K562 (cell line): ENCODE data around the gene HCN3. TPM values are rescaled to one million over a fixed set of nuclear protein-coding genes. Genes with fewer than 3 reads are reported as not detected.

Experiments used
- BRD9 ChIP-seq: fragments of 450-650 bp; IDR thresholded peaks from 2 replicates; pipeline ENCODE4 v1.6.1; 2018; ENCODE audit warnings: low read depth; ENCODE audit not compliant: partially characterized antibody
- COPS2 ChIP-seq: fragments of 450-650 bp; conservative IDR thresholded peaks from 2 replicates; pipeline ENCODE4 v1.6.1; 2016; ENCODE audit warnings: mild to moderate bottlenecking, moderate library complexity
- FOXA1 ChIP-seq: fragments of 450-650 bp; IDR thresholded peaks from 2 replicates; pipeline ENCODE4 v1.6.1; 2016; ENCODE audit warnings: mild to moderate bottlenecking, borderline replicate concordance
- FUS ChIP-seq: fragments of 200-400 bp; formaldehyde crosslinking; optimal IDR thresholded peaks from 2 replicates; pipeline ENCODE3; 2017; ENCODE audit warnings: low read depth, low read length
- HIVEP1 ChIP-seq: fragments of 250-450 bp; sonication (Bioruptor Pico); IDR thresholded peaks from 2 replicates; pipeline ENCODE4 v1.4.0; 2020; ENCODE audit warnings: mild to moderate bottlenecking
- HOXB6 ChIP-seq: fragments of 250-450 bp; sonication (Bioruptor Pico); IDR thresholded peaks from 2 replicates; pipeline ENCODE4 v1.5.1; 2022; ENCODE audit warnings: mild to moderate bottlenecking, borderline replicate concordance
- IRF2 ChIP-seq: sonication (generic); formaldehyde crosslinking; IDR thresholded peaks from 2 replicates; pipeline ENCODE4 v1.8.1; 2022; ENCODE audit warnings: mild to moderate bottlenecking, missing genetic modification reagents
- KAT8 ChIP-seq: fragments of 450-650 bp; IDR thresholded peaks from 2 replicates; pipeline ENCODE4 v1.6.1; 2016; ENCODE audit warnings: low read depth, mild to moderate bottlenecking
- KLF6 ChIP-seq: fragments of 250-450 bp; sonication (Bioruptor Pico); IDR thresholded peaks from 2 replicates; pipeline ENCODE4 v1.4.0; 2020; ENCODE audit warnings: mild to moderate bottlenecking, moderate library complexity, borderline replicate concordance
- NR2C2 ChIP-seq, 2 experiments: fragments of 200-800 bp in 1 of 2; sonication (Bioruptor generic) in 1 of 2; sonication (generic) in 1 of 2; formaldehyde crosslinking in 1 of 2; IDR thresholded peaks; 2 replicates each; pipeline versions ENCODE4 v1.6.1 to v1.8.0; 2016 to 2022; ENCODE audit warnings: mild to moderate bottlenecking in 1 of 2, missing compliant biosample characterization in 1 of 2, missing genetic modification characterization in 1 of 2, missing genetic modification reagents in 1 of 2
- NUFIP1 ChIP-seq: fragments of 450-650 bp; IDR thresholded peaks from 2 replicates; pipeline ENCODE4 v1.6.1; 2018; ENCODE audit not compliant: partially characterized antibody
- POLR2AphosphoS5 ChIP-seq: IDR thresholded peaks from 2 replicates; pipeline ENCODE4 v1.6.1; 2011; ENCODE audit warnings: mild to moderate bottlenecking, low read depth, low read length, moderate library complexity; ENCODE audit not compliant: control insufficient read depth, insufficient read depth
- RBM14 ChIP-seq: fragments of 200-400 bp; formaldehyde crosslinking; IDR thresholded peaks from 2 replicates; pipeline ENCODE4 v1.6.1; 2018; ENCODE audit warnings: low read depth, mild to moderate bottlenecking, low read length, moderate library complexity, borderline replicate concordance; ENCODE audit not compliant: insufficient read depth
- SNRNP70 ChIP-seq: fragments of 200-400 bp; formaldehyde crosslinking; optimal IDR thresholded peaks from 2 replicates; pipeline ENCODE3; 2017; ENCODE audit warnings: low read depth, low read length
- YBX1 ChIP-seq: fragments of 450-650 bp; IDR thresholded peaks from 2 replicates; pipeline ENCODE4 v1.7.1; 2016; ENCODE audit warnings: mild to moderate bottlenecking
- ZBTB17 ChIP-seq: fragments of 450-650 bp; formaldehyde crosslinking; IDR thresholded peaks from 2 replicates; pipeline ENCODE4 v1.4.0; 2020; ENCODE audit warnings: mild to moderate bottlenecking
- ZC3H4 ChIP-seq: sonication (generic); formaldehyde crosslinking; IDR thresholded peaks from 2 replicates; pipeline ENCODE4 v1.9.0; 2021; ENCODE audit warnings: missing genetic modification reagents, borderline replicate concordance
- ZNF217 ChIP-seq: sonication (generic); formaldehyde crosslinking; IDR thresholded peaks from 2 replicates; pipeline ENCODE4 v1.8.0; 2022; ENCODE audit warnings: mild to moderate bottlenecking, missing genetic modification reagents
- ZNF24 ChIP-seq: fragments of 450-650 bp; IDR thresholded peaks from 2 replicates; pipeline ENCODE4 v1.6.1; 2016
- ZNF408 ChIP-seq: fragments of 250-450 bp; sonication (Bioruptor Pico); IDR thresholded peaks from 2 replicates; pipeline ENCODE4 v1.4.0; 2020; ENCODE audit warnings: low read depth, mild to moderate bottlenecking, moderate library complexity
- ZNF445 ChIP-seq: fragments of 250-450 bp; sonication (Bioruptor Pico); IDR thresholded peaks from 2 replicates; pipeline ENCODE4 v1.4.0; 2020; ENCODE audit warnings: low read depth, mild to moderate bottlenecking, moderate library complexity
- ZNF76 ChIP-seq: fragments of 250-450 bp; sonication (Bioruptor Pico); IDR thresholded peaks from 2 replicates; pipeline ENCODE4 v1.4.0; 2020; ENCODE audit warnings: mild to moderate bottlenecking, moderate library complexity, borderline replicate concordance
- ZZZ3 ChIP-seq: fragments of 450-650 bp; IDR thresholded peaks from 2 replicates; pipeline ENCODE4 v1.6.1; 2016; ENCODE audit warnings: antibody characterized with exemption, mild to moderate bottlenecking, moderate library complexity
- polyA plus RNA-seq, 8 experiments: library from polyadenylated mRNA; depleted of rRNA in 4 of 8; stranded (reverse) in 5 of 8; unstranded in 3 of 8; fragments of >200 nt; fragmentation: Nextera tagmentation in 2 of 8; fragmentation: Illumina TruSeq in 1 of 8; extraction: Ambion mirVana in 2 of 8; extraction: Trizol in 1 of 8; gene quantifications; 2 replicates each; pipeline versions ENCODE4 v1.2.1 to v1.2.3, GENCODE V29; 2011 to 2014; ENCODE audit warnings: inconsistent platforms in 1 of 8, missing spikeins in 1 of 8
- total RNA-seq, 7 experiments: library from RNA; depleted of rRNA in 6 of 7; stranded (reverse); fragments of >200 nt in 6 of 7; fragmentation: Illumina TruSeq in 2 of 7; extraction: Trizol in 2 of 7; gene quantifications; 2 replicates each; pipeline versions ENCODE4 v1.2.1 to v1.2.3, GENCODE V29; 2011 to 2021; ENCODE audit warnings: low replicate concordance in 1 of 7
- TF ChIP-seq, protein P1 (sequence below): fragments of 450-650 bp; IDR thresholded peaks from 2 replicates; pipeline ENCODE4 v1.7.1; 2018; ENCODE audit warnings: mild to moderate bottlenecking, low read depth; ENCODE audit not compliant: partially characterized antibody
- TF ChIP-seq, protein P2 (sequence below): sonication (generic); formaldehyde crosslinking; IDR thresholded peaks from 2 replicates; pipeline ENCODE4 v1.8.0; 2022; ENCODE audit warnings: missing genetic modification reagents, mild to moderate bottlenecking, moderate library complexity, borderline replicate concordance
- TF ChIP-seq, protein P3 (sequence below): fragments of 250-450 bp; sonication (Bioruptor Pico); IDR thresholded peaks from 2 replicates; pipeline ENCODE4 v1.8.0; 2022; ENCODE audit warnings: moderate library complexity, mild to moderate bottlenecking, inconsistent platforms

HCN3 gene
- total and polyA plus RNA-seq, 9 of the 15 experiments (the other 6 are each of a cell fraction or from before 2014, with no cell fraction given): 0.91 to 9.7 (median 3.9) TPM

DNA sequence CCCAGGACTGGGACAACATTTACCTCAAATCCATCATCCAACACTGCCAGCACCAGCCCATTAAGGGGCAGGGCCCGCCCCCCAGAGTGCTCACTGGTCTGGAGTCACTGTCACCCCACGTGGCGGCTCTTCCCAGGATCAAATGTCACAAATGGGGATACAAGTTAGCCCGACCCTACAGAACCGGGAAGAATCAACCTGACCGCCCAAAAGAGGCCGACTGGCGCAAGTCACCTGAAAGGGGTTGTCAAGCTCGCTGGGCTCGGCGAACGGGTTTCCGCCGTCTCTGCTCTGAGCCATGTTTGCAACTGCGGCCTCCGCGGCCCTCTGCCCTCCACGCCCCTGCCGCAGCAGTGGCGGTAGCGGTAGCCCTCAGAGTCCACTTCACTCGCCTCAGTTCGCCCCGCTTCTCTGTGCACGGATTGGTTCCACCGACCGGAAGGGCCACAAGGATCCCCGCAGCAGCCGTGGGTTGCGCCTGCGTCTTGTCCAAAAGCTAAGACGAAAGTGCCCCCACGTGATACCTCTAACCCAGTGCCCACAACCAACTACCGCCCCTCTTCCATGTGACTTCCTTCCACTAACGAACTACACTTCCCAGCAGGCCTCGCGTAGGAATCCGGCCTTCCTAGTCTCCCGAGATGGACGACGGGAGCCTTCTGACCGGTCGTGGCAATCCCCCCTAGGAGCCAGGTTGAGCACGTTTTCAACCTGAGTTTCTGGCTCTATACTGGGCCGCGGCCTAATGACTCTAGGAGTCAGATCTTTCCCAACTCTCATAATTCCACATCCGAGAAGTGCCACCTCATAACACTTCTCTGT, 15.2 kb upstream of the HCN3 start, which contains the start of gene SCAMP3 (continued):
- TF ChIP-seq ZBTB17 (CRISPR knock-in tag) (peak; percentile 91), IRF2 (no peak), ZZZ3 (no peak), KAT8 (no peak), ZNF445 (CRISPR knock-in tag) (peak; percentile 31; the same call in 1 of the 2 replicates), NUFIP1 (no peak), ZNF76 (CRISPR knock-in tag) (no peak; the same call in 1 of the 2 replicates), ZNF24 (no peak), YBX1 (no peak), NR2C2 (CRISPR knock-in tag; IDR thresholded peaks at IDR 0.05) (peak; percentile 63; the same call in 1 of the 2 replicates), NR2C2 (tag; IDR thresholded peaks at IDR 0.05) (peak; percentile 82), POLR2AphosphoS5 (0 out of 2 replicates have a peak, but pooled peaks have one; percentile 51), RBM14 (no peak), FUS (no peak), HIVEP1 (CRISPR knock-in tag) (no peak), BRD9 (no peak), KLF6 (CRISPR knock-in tag) (no peak), ZNF217 (CRISPR knock-in tag) (no peak), COPS2 (no peak), HOXB6 (CRISPR knock-in tag) (peak; percentile 70; the same call in 1 of the 2 replicates), ZNF408 (CRISPR knock-in tag) (no peak), FOXA1 (no peak), SNRNP70 (no peak), ZC3H4 (CRISPR knock-in tag) (no peak)
- TF ChIP-seq, protein P1, sequence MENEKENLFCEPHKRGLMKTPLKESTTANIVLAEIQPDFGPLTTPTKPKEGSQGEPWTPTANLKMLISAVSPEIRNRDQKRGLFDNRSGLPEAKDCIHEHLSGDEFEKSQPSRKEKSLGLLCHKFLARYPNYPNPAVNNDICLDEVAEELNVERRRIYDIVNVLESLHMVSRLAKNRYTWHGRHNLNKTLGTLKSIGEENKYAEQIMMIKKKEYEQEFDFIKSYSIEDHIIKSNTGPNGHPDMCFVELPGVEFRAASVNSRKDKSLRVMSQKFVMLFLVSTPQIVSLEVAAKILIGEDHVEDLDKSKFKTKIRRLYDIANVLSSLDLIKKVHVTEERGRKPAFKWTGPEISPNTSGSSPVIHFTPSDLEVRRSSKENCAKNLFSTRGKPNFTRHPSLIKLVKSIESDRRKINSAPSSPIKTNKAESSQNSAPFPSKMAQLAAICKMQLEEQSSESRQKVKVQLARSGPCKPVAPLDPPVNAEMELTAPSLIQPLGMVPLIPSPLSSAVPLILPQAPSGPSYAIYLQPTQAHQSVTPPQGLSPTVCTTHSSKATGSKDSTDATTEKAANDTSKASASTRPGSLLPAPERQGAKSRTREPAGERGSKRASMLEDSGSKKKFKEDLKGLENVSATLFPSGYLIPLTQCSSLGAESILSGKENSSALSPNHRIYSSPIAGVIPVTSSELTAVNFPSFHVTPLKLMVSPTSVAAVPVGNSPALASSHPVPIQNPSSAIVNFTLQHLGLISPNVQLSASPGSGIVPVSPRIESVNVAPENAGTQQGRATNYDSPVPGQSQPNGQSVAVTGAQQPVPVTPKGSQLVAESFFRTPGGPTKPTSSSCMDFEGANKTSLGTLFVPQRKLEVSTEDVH: peak; percentile 83
- TF ChIP-seq, protein P2, sequence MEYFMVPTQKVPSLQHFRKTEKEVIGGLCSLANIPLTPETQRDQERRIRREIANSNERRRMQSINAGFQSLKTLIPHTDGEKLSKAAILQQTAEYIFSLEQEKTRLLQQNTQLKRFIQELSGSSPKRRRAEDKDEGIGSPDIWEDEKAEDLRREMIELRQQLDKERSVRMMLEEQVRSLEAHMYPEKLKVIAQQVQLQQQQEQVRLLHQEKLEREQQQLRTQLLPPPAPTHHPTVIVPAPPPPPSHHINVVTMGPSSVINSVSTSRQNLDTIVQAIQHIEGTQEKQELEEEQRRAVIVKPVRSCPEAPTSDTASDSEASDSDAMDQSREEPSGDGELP (CRISPR knock-in tag): peak; percentile 82
- TF ChIP-seq, protein P3, sequence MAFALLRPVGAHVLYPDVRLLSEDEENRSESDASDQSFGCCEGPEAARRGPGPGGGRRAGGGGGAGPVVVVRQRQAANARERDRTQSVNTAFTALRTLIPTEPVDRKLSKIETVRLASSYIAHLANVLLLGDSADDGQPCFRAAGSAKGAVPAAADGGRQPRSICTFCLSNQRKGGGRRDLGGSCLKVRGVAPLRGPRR (CRISPR knock-in tag): no peak
